ENCODE data around the gene CSF2RB. TPM values are rescaled to one million over a fixed set of nuclear protein-coding genes. Genes with fewer than 3 reads are reported as not detected.

The CSF2RB gene
- not detected in 2 replicates for total RNA-seq (2014; rRNA removed; shearing (Covaris generic))

DNA sequence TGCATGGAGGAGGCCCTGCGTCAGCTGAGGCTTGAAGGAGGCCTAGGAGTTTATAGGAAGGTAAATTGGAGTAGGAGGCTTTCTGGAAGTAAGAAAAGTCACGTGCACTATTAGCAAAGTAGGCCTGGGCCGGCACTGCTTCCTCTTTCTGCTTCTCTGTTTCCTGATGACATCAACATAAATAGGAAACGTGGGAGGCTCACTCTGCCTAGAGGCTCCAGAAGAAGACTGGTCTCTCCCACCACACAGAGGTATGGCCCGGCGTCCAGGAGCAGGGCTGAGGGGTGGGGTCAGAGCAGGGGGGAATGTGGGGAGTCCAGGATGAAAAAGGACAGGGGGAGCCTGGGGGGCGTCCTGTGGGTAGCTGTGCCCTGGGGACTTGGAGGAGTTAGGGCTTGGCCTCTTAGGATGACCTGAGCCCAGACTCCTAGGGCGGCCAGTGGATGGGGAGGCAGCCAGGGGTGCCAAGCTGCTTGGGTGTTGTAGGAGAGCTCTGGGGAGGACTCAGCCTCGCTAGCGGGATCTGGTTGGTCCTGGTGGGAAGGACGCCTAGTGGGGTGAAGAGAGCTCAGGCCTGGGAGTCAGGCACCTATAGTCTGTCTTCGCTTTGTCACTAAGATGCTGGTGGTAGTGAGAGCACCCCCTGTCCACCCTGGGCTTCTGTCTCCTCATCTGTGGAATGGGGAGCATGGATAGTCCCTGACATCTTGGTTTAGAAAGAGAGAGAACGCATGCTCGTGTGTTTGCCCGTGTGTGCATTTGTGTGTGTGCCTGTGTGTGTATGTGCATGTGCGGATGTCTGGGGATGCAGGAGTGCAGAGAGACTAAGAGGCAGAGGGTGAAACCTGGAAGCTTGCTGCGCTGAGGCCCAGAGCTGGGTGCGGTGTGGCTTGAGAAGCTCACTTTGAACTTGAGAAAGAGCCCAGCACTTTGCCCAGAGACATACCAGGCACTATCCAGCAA is at the start of gene CSF2RB:
Gene CSF2RB, plus strand, starts transcription at position 202 of the 963 bp plus-strand sequence. CDS start 8,580 bp downstream, outside the sequence.
- DNase-seq = no peak
- H3K36me3 ChIP-seq (replicated peaks; ENCODE audit: control insufficient read depth, insufficient read depth, low read length) = no peaks in the 10 kb centered on the region
- peaks cover 11% of the 10 kb centered on the region for H3K27me3 ChIP-seq (ENCODE audit: control insufficient read depth, insufficient read depth, low read length)
- no peak within 1 kb of the TSS for H3K4me3 ChIP-seq (ENCODE audit: insufficient read depth, low read depth, low read length)

DNA sequence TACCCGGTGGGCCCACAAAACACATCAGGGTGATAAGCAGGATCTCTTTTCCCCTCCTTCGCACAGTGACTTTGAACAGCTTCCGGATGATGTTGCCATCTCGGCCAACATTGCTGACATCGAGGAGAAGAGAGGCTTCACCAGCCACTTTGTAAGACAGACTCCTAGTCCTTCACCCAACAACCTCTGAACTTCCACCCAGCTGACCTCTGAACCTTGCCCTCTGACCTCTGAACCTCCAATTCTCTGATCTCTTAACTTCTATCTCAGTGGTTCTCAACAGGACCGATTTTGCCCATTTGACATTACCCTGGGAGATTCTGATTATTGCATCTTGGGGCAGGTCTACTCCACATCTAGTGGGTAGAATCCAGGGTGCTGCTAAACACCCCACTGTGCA is 49.4 kb upstream of the CSF2RB start:
- Histone ChIP-seq H3K36me3 (replicated peaks; ENCODE audit: control insufficient read depth, insufficient read depth, low read length) (no peaks in the 10 kb centered on the region), H3K4me3 (ENCODE audit: insufficient read depth, low read depth, low read length) (no peak overlapping the region), H3K27me3 (ENCODE audit: control insufficient read depth, insufficient read depth, low read length) (no peaks in the 10 kb centered on the region)
- DNase-seq = no peak

DNA sequence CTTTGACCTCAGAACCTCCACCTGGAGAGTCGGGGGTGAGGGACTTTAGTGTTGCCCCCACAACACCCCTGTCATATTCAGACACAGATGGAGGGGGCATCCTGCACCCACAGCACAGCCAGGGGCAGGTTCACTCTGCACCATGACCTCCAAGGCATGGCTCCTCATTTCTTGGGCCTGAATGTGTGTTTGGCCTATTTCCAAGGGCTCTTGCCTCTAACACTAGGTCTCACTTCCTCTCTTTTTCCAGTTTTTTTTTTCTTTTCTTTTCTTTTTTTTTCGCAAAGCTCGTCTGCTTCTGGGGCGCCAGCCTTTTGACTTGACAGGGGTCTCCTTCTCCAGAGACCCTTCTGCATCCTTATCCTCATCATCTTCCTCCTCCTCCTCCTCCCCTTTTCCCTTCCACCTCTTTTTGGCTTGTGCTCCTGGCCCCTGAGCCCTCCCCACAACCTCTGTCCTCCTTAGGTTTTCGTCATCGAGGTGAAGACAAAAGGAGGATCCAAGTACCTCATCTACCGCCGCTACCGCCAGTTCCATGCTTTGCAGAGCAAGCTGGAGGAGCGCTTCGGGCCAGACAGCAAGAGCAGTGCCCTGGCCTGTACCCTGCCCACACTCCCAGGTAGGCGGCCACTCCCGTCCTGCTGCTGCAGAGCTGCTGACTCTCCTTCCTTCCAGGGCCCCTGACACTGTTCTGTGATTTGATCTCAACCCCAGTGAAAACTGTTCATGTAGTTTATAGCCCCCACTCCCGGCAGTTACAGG is 48.8 kb upstream of the CSF2RB start:
- Histone ChIP-seq H3K4me3 (ENCODE audit: insufficient read depth, low read depth, low read length) (no peak overlapping the region), H3K27me3 (ENCODE audit: control insufficient read depth, insufficient read depth, low read length) (no peaks in the 10 kb centered on the region), H3K36me3 (replicated peaks; ENCODE audit: control insufficient read depth, insufficient read depth, low read length) (no peaks in the 10 kb centered on the region)
- peak; percentile 32 for DNase-seq

DNA sequence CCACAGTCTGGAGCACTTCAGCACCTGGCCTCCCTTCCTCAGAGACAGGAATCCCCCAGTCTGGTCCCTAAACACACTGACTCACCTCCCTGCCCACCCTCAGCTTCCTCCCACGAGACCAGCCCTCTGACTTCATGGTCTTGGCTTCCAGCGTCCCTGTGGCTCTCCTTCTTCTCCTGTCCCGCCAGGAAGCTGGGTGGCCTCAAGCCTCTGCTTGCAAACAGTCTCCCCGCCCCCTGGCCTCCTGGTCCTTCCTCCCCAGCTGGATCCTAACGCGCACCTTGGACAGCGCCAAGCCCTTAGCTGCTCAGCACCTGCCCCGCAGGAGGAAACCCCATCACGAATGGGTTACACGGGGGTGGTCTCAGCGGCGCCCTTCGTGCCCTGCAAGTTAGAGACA is 48.1 kb upstream of the CSF2RB start:
- no peaks in the 10 kb centered on the region for H3K27me3 ChIP-seq (ENCODE audit: control insufficient read depth, insufficient read depth, low read length)
- peak; percentile 64 for DNase-seq
- no peak overlapping the region for H3K4me3 ChIP-seq (ENCODE audit: insufficient read depth, low read depth, low read length)
- no peaks in the 10 kb centered on the region for H3K36me3 ChIP-seq (replicated peaks; ENCODE audit: control insufficient read depth, insufficient read depth, low read length)

DNA sequence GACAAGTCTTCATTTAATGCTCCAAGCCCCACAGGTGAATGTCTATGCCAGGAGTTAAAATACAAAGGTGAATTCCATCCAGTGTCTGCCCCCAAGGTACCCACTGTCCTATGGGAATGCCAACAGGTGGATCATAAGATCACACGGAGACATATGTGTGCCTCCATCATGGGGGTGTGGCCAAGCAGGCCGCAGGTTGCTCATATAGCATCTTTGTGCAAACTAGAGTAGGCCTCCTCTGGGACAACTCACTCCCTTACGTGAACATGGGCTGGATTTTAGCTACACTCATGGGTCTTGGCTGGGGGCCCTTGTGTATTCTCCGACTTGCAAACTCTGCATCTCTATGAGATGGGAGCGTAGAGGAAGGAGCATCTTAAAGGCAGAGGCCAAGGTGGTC is 45.7 kb upstream of the CSF2RB start:
- no peaks in the 10 kb centered on the region for H3K36me3 ChIP-seq (replicated peaks; ENCODE audit: control insufficient read depth, insufficient read depth, low read length)
- H3K27me3 ChIP-seq (ENCODE audit: control insufficient read depth, insufficient read depth, low read length) = no peaks in the 10 kb centered on the region; the same call in none of the 2 replicates
- no peak for DNase-seq
- H3K4me3 ChIP-seq (ENCODE audit: insufficient read depth, low read depth, low read length) = no peak overlapping the region

DNA sequence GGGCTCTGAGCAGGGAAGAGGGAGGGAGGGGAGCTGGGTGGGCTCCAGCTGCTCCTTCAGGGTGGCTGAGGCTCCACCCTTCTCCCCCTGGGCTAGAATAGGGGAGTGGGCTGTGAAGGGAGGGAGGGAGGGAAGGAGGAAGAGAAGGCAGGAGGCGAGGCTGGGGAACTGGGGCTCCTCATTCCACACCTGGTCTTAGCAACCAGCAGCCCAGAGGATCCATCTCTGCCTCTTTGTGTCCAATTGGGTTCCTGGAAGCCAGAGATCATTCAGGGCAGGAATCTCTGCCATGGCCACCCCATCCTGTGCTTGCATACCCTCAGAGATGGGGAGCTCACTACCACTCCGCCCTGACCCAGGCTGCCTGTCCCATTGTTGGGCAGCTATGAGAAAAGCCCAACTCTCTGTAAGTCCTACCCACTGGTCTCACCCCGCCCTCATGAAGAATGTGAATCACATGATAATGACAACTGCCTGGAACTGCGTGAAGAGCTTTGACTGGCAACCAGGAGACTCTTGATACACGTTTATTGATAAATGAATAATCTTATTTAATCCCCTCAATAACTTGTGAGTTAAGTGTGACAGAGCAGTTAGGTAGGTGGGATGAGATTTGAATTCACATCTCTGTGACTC is 44.8 kb upstream of the CSF2RB start:
- no peaks in the 10 kb centered on the region; the same call in none of the 2 replicates for H3K27me3 ChIP-seq (ENCODE audit: control insufficient read depth, insufficient read depth, low read length)
- no peak for DNase-seq
- no peak overlapping the region for H3K4me3 ChIP-seq (ENCODE audit: insufficient read depth, low read depth, low read length)
- no peaks in the 10 kb centered on the region for H3K36me3 ChIP-seq (replicated peaks; ENCODE audit: control insufficient read depth, insufficient read depth, low read length)

DNA sequence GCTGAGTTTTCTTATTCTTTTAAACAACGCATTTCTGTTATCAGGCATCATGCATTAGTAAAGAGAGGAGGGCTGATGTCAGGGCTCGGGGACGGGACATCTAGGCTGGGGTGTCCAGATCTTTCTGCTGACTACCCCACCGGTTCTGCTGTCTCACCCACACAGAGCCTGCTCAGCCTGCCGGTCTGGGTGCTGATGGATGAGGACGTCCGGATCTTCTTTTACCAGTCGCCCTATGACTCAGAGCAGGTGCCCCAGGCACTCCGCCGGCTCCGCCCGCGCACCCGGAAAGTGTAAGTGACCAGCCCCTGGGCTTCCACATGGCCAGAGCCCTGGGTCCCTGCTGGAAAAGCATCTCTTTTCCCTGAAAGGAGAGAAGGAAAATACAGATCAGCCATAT is 43.2 kb upstream of the CSF2RB start:
- H3K27me3 ChIP-seq (ENCODE audit: control insufficient read depth, insufficient read depth, low read length) = no peaks in the 10 kb centered on the region; the same call in none of the 2 replicates
- H3K36me3 ChIP-seq (replicated peaks; ENCODE audit: control insufficient read depth, insufficient read depth, low read length) = no peaks in the 10 kb centered on the region
- no peak overlapping the region for H3K4me3 ChIP-seq (ENCODE audit: insufficient read depth, low read depth, low read length)
- DNase-seq = no peak

DNA sequence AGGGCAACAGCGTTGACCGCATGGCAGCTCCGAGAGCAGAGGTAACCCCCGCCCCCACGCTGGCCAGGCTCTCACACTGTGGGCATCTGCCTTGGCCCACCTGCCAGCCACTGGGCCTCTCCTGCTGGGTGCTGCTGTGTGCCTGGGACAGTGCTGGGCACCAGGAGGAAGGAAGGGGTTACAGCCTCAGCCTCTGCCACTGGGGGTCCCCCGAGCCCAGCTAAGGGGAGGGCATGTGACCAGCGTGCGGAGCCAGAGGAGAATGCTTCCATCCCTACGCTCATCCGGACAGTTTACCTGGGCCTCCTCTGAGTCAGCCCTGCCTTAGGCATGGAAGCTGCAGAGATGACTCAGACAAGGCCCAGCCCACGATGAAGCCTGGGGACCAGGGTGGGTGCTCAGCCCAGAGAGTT is 41.8 kb upstream of the CSF2RB start:
- peak; percentile 74 for DNase-seq
- Histone ChIP-seq H3K36me3 (replicated peaks; ENCODE audit: control insufficient read depth, insufficient read depth, low read length) (no peaks in the 10 kb centered on the region), H3K27me3 (ENCODE audit: control insufficient read depth, insufficient read depth, low read length) (no peaks in the 10 kb centered on the region; the same call in none of the 2 replicates), H3K4me3 (ENCODE audit: insufficient read depth, low read depth, low read length) (no peak overlapping the region)

DNA sequence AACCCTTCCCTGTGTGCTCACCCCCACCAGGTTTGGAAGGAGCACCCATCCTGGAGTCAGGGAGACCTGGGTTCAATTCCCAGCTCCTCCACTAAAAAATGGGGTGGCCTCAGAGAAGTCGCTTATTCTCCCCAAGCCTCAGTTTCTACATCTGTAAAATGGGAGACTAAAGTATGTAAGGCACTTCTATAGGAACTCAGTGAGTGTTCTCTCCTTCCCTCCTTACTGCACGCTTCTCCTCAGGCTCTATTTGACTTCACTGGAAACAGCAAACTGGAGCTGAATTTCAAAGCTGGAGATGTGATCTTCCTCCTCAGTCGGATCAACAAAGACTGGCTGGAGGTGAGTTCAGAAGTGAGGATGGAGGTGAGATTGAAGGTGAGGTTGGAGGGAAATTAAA is 41.3 kb upstream of the CSF2RB start:
- DNase-seq = no peak
- no peaks in the 10 kb centered on the region for H3K36me3 ChIP-seq (replicated peaks; ENCODE audit: control insufficient read depth, insufficient read depth, low read length)
- no peaks in the 10 kb centered on the region; the same call in none of the 2 replicates for H3K27me3 ChIP-seq (ENCODE audit: control insufficient read depth, insufficient read depth, low read length)
- no peak overlapping the region for H3K4me3 ChIP-seq (ENCODE audit: insufficient read depth, low read depth, low read length)

DNA sequence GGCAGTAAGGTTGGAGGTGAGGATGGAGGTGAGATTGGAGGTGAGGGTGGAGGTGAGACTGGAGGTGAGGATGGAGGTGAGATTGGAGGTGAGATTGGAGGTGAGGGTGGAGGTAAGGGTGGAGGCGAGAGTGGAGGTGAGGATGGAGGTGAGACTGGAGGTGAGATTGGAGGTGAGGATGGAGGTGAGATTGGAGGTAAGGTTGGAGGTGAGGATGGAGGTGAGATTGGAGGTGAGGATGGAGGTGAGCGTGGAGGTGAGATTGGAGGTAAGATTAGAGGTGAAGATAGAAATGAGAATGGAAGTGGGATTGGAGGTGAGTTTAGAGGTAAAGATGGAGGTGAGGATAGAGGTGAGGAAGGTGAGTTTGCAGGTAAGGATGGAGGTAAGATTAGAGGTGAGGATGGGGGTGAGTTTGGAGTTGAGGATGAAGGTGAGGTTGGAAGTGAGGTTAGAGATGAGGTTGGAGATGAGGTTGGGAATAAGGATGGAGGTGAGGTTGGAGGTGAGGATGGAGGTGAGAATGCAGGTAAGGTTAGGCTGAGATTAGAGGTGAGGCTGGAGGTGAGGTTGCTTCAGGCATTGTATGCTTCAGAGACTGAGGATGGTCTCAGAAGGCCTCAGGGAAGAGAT is 40.4 kb upstream of the CSF2RB start:
- Histone ChIP-seq H3K4me3 (ENCODE audit: insufficient read depth, low read depth, low read length) (no peak overlapping the region), H3K36me3 (replicated peaks; ENCODE audit: control insufficient read depth, insufficient read depth, low read length) (no peaks in the 10 kb centered on the region), H3K27me3 (ENCODE audit: control insufficient read depth, insufficient read depth, low read length) (no peaks in the 10 kb centered on the region; the same call in none of the 2 replicates)
- DNase-seq = no peak

DNA sequence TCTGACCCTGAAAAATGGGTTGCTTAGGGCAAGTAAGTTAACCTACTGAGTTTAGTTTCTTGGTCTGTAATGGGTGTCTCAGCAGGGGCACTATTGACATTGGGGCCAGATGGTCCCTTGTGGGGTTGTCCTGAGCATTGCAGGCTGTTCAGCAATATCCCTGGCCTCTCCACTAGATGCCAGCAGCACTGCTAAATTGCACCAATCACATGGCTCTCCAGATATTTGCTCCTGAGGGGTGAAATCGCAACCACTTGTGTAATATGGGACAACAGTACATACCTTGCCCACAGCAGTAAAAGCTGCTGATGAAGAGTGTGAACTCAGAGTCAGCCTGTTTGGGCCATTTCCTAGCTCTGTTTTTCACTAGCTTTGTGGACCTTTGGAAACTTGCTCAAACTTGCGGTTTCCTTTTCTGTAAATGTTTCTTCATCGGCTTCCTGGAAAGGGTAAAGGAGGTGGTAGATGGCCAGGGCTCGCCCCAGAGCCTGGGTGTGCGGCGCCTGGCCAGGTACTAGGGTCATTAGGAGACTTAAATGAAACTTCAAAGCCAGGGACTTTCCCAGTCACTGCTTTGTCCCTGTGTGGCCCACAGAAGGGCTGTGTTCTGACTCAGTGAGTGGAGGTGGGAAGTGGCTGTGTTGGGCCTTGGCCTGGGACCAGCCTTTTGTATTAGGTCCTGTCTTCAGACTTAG is 39.7 kb upstream of the CSF2RB start:
- peak; percentile 84 for DNase-seq
- Histone ChIP-seq H3K36me3 (replicated peaks; ENCODE audit: control insufficient read depth, insufficient read depth, low read length) (no peaks in the 10 kb centered on the region), H3K27me3 (ENCODE audit: control insufficient read depth, insufficient read depth, low read length) (no peaks in the 10 kb centered on the region; the same call in none of the 2 replicates), H3K4me3 (ENCODE audit: insufficient read depth, low read depth, low read length) (no peak overlapping the region)

DNA sequence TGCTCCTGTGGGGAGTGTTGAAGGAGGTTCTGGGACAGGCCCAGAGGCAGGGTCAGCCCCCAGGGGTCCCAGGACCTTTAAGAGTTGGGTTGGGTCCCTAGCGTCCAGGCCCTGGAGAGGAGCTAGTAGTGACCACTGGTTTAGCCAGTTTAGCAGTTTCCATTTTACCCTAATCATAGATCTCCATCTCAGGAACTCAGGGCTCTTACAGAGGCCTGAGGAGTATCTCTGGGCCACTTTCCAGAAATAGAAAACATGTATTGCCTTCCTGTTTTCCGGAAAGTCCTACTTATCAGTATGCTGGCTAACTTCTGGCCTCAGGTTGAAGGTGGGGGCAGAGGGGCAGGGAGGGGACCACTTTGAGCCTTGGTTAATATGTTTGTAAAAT is 39.1 kb upstream of the CSF2RB start:
- Histone ChIP-seq H3K4me3 (ENCODE audit: insufficient read depth, low read depth, low read length) (no peak overlapping the region), H3K27me3 (ENCODE audit: control insufficient read depth, insufficient read depth, low read length) (no peaks in the 10 kb centered on the region; the same call in none of the 2 replicates), H3K36me3 (replicated peaks; ENCODE audit: control insufficient read depth, insufficient read depth, low read length) (no peaks in the 10 kb centered on the region)
- DNase-seq = no peak

DNA sequence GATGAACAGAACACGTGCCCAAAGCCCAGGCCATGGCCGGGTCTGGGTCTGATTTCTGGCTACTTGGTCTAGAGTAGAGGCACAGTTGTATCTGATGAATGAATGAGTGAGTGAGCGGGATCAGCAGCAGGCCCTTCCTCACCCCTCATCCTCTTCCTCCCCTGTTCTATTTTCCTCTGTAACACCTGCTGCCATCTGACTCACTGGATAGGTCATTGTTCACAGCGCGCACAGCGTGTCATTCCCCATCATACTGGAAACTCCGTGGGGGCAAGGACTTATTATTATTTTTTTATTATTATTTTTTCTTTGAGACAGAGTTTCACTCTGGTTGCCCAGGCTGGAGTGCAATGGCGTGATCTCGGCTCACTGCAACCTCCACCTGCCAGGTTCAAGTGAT is 38.7 kb upstream of the CSF2RB start:
- no peaks in the 10 kb centered on the region; the same call in none of the 2 replicates for H3K27me3 ChIP-seq (ENCODE audit: control insufficient read depth, insufficient read depth, low read length)
- no peak for DNase-seq
- no peaks in the 10 kb centered on the region for H3K36me3 ChIP-seq (replicated peaks; ENCODE audit: control insufficient read depth, insufficient read depth, low read length)
- no peak overlapping the region for H3K4me3 ChIP-seq (ENCODE audit: insufficient read depth, low read depth, low read length)
